Right lobe of liver (tissue), 4 donors: ENCODE results near the gene AURKAIP1.

ENCODE experiments used
- CTCF ChIP-seq, 4 donors: fragments of 200-600 bp in 3 of 4; fragments of 450-650 bp in 1 of 4; IDR thresholded peaks; one replicate each; pipeline versions ENCODE4 v1.5.1 to v1.8.0; 2016 to 2022; ENCODE audit warnings: antibody characterized with exemption in 4 of 4, mild to moderate bottlenecking in 2 of 4
- POLR2A ChIP-seq: fragments of 450-650 bp; IDR thresholded peaks from one replicate; pipeline ENCODE4 v1.6.1; 2017; ENCODE audit warnings: antibody characterized with exemption, mild to moderate bottlenecking
- donor health status: DM: no; HTN: no; CAD: no.
- donor health status: DM: no; HTN: no; CAD: no.
- donor health status: DM: no; HTN: yes; CAD: no.

DNA sequence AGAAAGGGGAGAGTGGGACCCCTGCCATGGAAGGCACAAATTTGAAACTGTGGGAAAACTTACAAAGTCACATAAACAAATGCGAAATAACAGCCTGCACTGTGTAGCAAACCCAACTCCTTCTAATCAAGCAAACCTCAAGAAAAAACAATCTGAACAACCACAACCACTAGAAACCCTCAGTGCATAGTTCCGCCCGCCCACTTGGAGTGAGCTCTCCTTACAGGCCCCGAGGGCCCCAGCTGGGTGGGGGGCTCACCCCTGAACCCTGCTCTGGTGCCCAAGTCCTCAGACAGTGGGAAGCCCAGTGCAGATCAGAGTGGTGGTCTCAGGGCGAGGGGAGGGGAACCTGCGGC, 15.7 kb downstream of the AURKAIP1 start:
- no peak for TF ChIP-seq POLR2A
- TF ChIP-seq CTCF (IDR thresholded peaks at IDR 0.05) = no peak
